OCI-LY3 (cell line): ENCODE measurements around the gene NOC3L.

ENCODE experiments used
- EZH2phosphoT487 ChIP-seq: fragments of 200-600 bp; shearing (Covaris generic); IDR thresholded peaks from 2 replicates; pipeline ENCODE4 v1.6.1; 2018; ENCODE audit warnings: antibody characterized with exemption, mixed run types, low read depth
- TF ChIP-seq, protein P1 (sequence below): fragments of 200-600, 300-600 bp; sonication (generic); IDR thresholded peaks from 2 replicates; pipeline ENCODE4 v1.5.1; 2014; ENCODE audit warnings: antibody characterized with exemption, low read length, low read depth

DNA sequence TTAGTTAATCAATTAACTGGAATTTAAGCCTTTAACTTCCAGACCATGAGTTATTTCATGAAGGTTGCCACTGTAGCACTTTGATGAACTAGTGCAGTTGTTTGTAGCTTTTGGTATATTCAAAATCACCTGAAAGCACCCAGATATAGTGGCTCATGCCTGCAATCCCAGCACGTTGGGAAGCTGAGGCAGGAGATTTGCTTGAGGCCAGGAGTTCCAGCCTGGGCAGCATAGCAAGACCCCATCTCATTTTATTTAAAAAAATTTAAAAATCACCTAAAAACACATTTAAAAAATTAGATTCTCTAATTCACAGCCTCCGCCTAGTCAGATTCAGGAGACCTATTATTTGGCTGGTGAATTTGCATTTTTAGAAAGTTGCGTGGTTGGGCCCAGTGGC, 48.6 kb upstream of the NOC3L start:
- TF ChIP-seq, protein P1, sequence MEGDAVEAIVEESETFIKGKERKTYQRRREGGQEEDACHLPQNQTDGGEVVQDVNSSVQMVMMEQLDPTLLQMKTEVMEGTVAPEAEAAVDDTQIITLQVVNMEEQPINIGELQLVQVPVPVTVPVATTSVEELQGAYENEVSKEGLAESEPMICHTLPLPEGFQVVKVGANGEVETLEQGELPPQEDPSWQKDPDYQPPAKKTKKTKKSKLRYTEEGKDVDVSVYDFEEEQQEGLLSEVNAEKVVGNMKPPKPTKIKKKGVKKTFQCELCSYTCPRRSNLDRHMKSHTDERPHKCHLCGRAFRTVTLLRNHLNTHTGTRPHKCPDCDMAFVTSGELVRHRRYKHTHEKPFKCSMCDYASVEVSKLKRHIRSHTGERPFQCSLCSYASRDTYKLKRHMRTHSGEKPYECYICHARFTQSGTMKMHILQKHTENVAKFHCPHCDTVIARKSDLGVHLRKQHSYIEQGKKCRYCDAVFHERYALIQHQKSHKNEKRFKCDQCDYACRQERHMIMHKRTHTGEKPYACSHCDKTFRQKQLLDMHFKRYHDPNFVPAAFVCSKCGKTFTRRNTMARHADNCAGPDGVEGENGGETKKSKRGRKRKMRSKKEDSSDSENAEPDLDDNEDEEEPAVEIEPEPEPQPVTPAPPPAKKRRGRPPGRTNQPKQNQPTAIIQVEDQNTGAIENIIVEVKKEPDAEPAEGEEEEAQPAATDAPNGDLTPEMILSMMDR: no peak
- no peak for TF ChIP-seq EZH2phosphoT487
